Upper lobe of left lung (tissue), 4 donors: Measurements from ENCODE around the gene DNAJC8.

Experiments
- CTCF ChIP-seq, 6 experiments: fragments of 450-650 bp in 4 of 6; fragments of 200-600 bp in 2 of 6; sonication (generic) in 2 of 6; IDR thresholded peaks; one replicate each; pipeline ENCODE4 v1.5.1; 2016 to 2019; ENCODE audit warnings: antibody characterized with exemption in 6 of 6
- EP300 ChIP-seq, 4 donors: sonication (generic); formaldehyde crosslinking; IDR thresholded peaks; one replicate each; pipeline ENCODE4 v1.5.1; 2017; ENCODE audit warnings: antibody characterized with exemption in 4 of 4, control low read depth in 2 of 4
- POLR2A ChIP-seq, 4 donors: fragments of 450-650 bp; IDR thresholded peaks; one replicate each; pipeline ENCODE4 v1.5.1; 2016 to 2017; ENCODE audit warnings: antibody characterized with exemption in 4 of 4, mild to moderate bottlenecking in 2 of 4
- POLR2AphosphoS5 ChIP-seq, 2 donors: sonication (generic); formaldehyde crosslinking; IDR thresholded peaks; one replicate each; pipeline ENCODE4 v1.5.1; 2017; ENCODE audit warnings: antibody characterized with exemption in 2 of 2

- no peak for TF ChIP-seq CTCF (IDR thresholded peaks at IDR 0.05)
- no peak for TF ChIP-seq POLR2A (IDR thresholded peaks at IDR 0.05)
- no peak for TF ChIP-seq POLR2AphosphoS5 (IDR thresholded peaks at IDR 0.05)
- no peak for TF ChIP-seq EP300 (IDR thresholded peaks at IDR 0.05)
Measured at GRCh38 chr1:28205243-28205642, 27.6 kb downstream of the DNAJC8 start.
